GM19099 (cell line): ENCODE results near the gene MRPS22.

Experiments used
- POLR2A ChIP-seq: IDR thresholded peaks from 3 replicates; pipeline ENCODE4 v1.6.1; 2011; ENCODE audit warnings: low read depth; ENCODE audit not compliant: insufficient read length; ENCODE audit errors: extremely low read depth

MRPS22 gene

GRCh38 chr3:139320551-139321309 lies 23.1 kb upstream of the MRPS22 start:
- TF ChIP-seq POLR2A = no peak

GRCh38 chr3:139322346-139322745 lies 21.5 kb upstream of the MRPS22 start:
- TF ChIP-seq POLR2A = no peak

GRCh38 chr3:139323146-139323545 lies 20.7 kb upstream of the MRPS22 start:
- TF ChIP-seq POLR2A = no peak

GRCh38 chr3:139324456-139324855 lies 19.4 kb upstream of the MRPS22 start:
- TF ChIP-seq POLR2A = no peak

- TF ChIP-seq POLR2A = no peak
Observed at GRCh38 chr3:139325551-139325950, 18.3 kb upstream of the MRPS22 start.

GRCh38 chr3:139326131-139326530 lies 17.7 kb upstream of the MRPS22 start:
- TF ChIP-seq POLR2A = no peak

GRCh38 chr3:139326707-139327106 lies 17.1 kb upstream of the MRPS22 start:
- no peak for TF ChIP-seq POLR2A

GRCh38 chr3:139327231-139327630 lies 16.6 kb upstream of the MRPS22 start:
- no peak for TF ChIP-seq POLR2A

- no peak for TF ChIP-seq POLR2A
Observed at GRCh38 chr3:139327861-139328260, 16.0 kb upstream of the MRPS22 start.

GRCh38 chr3:139328356-139328755 lies 15.5 kb upstream of the MRPS22 start:
- no peak for TF ChIP-seq POLR2A

GRCh38 chr3:139329364-139329850 lies 14.4 kb upstream of the MRPS22 start:
- no peak for TF ChIP-seq POLR2A

- no peak for TF ChIP-seq POLR2A
Observed at GRCh38 chr3:139332092-139332491, 11.7 kb upstream of the MRPS22 start.

GRCh38 chr3:139338405-139338804 lies 5.4 kb upstream of the MRPS22 start:
- TF ChIP-seq POLR2A = no peak

- TF ChIP-seq POLR2A = no peak
Observed at GRCh38 chr3:139339219-139339906, 4.5 kb upstream of the MRPS22 start.

- TF ChIP-seq POLR2A = no peak
Observed at GRCh38 chr3:139340784-139341183, 3.0 kb upstream of the MRPS22 start.

GRCh38 chr3:139342054-139342453 lies 1.8 kb upstream of the MRPS22 start:
- TF ChIP-seq POLR2A = no peak
